Nucleus accumbens (tissue), 56 donors: ENCODE data around the gene ATP1B1.

Source experiments
- DNase-seq, 56 donors: peaks; one replicate each; lab custom pipeline; 2025; lab: John Stamatoyannopoulos, UW

ATP1B1 gene

GRCh38 chr1:169106095-169106920 lies at the start of gene ATP1B1:
ATP1B1 (plus strand) TSS chr1:169106690; CDS start chr1:169106830, 140 bp downstream.
- DNase-seq, result peak; percentile 19 to 95 (median 81)

- no peak for DNase-seq
Measured at GRCh38 chr1:169059421-169059820, 47.1 kb upstream of the ATP1B1 start.

GRCh38 chr1:169060043-169060722 lies 46.3 kb upstream of the ATP1B1 start:
- DNase-seq, result no peak

GRCh38 chr1:169060919-169061639 lies 45.4 kb upstream of the ATP1B1 start:
- no peak for DNase-seq

DNA sequence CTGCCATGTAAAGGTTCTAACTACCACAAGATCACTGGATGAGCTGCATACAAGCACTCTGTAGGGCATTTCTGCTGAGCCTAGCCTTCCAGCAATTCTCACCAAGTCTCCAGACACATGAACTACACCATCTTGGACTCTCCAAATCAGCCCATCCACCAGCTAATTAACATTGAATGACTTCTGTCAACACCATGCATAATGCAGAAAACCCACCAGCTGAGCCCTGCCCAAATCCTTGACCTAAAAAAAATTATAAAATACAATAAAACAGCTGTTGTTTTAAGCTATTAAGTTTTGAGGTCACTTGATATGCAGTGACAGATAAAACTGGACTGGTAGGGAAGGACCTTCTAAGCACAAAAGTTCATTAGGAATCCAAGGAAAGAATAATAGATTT lies 44.3 kb upstream of the ATP1B1 start:
- no peak for DNase-seq

- DNase-seq, result no peak
Measured at GRCh38 chr1:169064103-169064502, 42.4 kb upstream of the ATP1B1 start.

DNA sequence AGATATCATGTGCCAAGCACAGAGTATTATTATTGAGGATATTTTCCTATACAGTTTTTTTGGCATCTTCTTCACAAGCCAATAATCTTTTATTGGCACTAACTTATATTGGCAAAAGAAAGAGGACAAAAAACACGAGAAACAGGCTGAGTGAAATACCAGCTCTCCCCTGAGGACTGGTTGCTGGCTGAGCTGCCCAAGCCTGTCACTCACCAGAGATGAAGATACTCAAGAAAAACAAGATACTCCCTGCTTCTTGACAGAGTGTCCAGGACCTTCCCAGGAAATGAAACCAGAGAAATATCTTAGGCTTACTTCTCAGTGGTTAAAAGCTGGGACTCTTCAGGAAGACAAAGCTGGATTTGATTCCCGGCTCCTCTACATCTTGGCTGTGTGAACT lies 35.9 kb upstream of the ATP1B1 start:
- no peak for DNase-seq

DNA sequence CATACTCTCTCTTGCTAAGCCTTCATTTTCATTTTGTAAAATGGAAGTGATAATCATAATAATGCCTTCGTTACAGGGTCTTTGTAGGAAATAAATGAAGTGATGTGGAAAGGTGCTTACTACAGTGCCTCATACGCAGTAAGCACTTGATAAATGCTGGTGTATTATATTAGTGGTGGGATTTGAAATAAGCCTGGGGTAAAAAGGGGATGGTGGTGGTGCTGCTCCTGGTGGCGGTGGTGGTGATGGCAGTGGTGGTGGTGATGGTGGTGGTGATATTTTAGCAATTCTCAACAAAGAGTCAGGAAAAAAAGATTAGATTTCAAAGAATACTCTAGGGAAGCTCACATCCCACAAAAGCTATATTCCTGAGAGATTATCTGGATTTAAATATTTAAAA lies 35.5 kb upstream of the ATP1B1 start:
- no peak for DNase-seq

- DNase-seq, result peak in 2 of 56 donors; percentile 10 to 17
Measured at GRCh38 chr1:169072945-169073725, 33.4 kb upstream of the ATP1B1 start.

- no peak for DNase-seq
Measured at GRCh38 chr1:169078163-169078883, 28.2 kb upstream of the ATP1B1 start.

DNA sequence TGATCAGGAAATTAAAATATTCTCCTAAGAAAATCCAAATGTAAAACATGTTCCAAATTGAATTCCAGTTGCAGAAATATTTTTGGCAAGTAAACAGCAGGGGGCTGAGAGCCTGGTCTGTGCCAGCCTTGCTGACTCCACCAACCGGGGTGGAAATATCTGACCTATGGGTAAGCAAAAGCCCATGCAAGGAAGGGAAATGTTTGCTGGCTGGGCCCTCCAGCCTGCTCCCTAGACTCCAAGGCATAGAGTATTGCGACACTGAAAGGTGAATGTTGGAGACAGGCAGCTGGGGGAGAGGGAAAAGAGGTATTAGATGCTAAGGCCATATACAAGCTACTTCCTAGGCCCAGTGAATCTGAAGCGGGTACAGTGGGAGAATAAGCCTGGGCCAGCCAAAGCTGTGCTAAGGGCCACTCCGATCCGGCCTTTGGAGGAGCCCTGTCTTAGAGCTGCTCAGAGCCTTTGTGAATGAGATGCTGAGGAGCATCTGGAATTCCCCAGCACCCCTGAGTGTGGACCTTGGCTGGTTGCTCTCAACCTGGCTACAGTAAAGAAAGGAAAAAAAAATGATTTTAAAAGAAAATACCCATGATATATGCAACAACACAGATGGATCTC lies 24.9 kb upstream of the ATP1B1 start:
- DNase-seq, result no peak

DNA sequence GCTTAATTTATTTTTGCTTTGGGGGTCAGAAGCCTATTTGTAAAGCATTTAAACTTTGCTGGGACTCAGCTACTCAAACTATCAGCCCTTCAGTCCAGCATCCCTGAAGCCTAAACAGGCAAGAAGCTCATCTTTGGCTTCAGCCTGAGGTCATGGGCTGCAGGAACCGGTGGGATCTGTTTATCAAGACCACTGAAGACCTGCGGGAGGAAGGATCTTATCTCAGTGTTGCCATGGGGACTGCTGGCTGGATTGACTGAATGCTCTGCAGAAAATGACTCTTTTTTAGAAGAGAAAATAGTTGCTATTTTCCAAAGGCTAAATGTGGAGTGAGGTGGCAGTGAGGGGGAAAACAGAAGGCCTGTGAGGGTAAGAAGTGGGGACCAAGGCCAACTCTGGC lies 20.6 kb upstream of the ATP1B1 start:
- no peak for DNase-seq

- peak in 10 of 56 donors; percentile 14 to 47 (median 30) for DNase-seq
Measured at GRCh38 chr1:169086603-169087455, 19.7 kb upstream of the ATP1B1 start.

DNA sequence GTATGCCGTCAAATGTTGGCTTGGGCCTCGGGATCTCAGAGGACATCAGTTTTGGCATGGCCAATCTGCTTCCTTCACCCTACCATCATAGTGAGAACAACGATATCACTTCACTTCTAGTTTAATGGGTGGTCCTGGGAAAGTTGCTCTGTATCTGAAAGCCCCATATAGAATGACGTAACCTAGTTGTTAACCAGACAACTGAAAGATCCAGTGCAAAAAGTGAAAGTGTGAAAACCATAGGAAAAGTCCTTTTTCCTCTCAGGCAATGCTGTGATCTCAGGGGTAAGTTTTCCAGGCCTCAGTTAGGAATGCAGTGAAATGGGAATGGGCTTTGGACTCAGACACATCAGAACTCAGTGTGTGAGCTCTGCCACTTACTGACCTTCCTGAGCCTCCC lies 18.6 kb upstream of the ATP1B1 start:
- no peak for DNase-seq

- no peak for DNase-seq
Measured at GRCh38 chr1:169089776-169090175, 16.7 kb upstream of the ATP1B1 start.

GRCh38 chr1:169090308-169090899 lies 16.1 kb upstream of the ATP1B1 start:
- DNase-seq, result no peak

- DNase-seq, result peak in 7 of 56 donors; percentile 26 to 60 (median 33)
Measured at GRCh38 chr1:169090900-169091311, 15.6 kb upstream of the ATP1B1 start.

GRCh38 chr1:169091480-169091941 lies 15.0 kb upstream of the ATP1B1 start:
- peak in 5 of 56 donors; percentile 13 to 61 (median 16) for DNase-seq
